K562 (cell line): ENCODE data around the gene KMT5B.

Experiments
- FOXK2 ChIP-seq, 2 experiments: fragments of 450-650 bp; IDR thresholded peaks in 1 of 2; conservative IDR thresholded peaks in 1 of 2; 2 replicates each; pipeline ENCODE4 v1.6.1; 2016; ENCODE audit warnings: low read depth in 2 of 2, mild to moderate bottlenecking in 1 of 2
- TF ChIP-seq, protein P1 (sequence below): fragments of 450-650 bp; formaldehyde crosslinking; IDR thresholded peaks from 2 replicates; pipeline ENCODE4 v1.4.0; 2022; ENCODE audit warnings: missing genetic modification characterization

DNA sequence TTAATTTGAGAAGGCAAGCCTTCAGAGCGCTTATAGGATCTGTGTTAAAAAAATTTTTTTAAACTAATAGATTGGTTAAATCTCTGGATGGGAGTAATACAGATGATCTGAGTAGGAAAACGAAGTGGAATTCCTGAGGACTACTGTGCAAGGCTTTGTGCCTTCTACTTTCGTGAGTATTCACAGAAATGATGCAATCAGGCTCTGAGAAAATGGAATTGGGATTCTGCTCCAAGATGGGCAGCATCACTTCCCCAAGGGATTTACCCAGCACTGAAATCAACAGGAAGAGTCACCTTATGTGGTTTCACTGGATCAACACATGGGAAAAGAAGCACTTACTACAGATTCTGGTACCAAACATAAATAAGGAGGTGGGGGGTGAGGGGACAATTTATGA, 12.5 kb downstream of the KMT5B start:
- TF ChIP-seq, protein P1, sequence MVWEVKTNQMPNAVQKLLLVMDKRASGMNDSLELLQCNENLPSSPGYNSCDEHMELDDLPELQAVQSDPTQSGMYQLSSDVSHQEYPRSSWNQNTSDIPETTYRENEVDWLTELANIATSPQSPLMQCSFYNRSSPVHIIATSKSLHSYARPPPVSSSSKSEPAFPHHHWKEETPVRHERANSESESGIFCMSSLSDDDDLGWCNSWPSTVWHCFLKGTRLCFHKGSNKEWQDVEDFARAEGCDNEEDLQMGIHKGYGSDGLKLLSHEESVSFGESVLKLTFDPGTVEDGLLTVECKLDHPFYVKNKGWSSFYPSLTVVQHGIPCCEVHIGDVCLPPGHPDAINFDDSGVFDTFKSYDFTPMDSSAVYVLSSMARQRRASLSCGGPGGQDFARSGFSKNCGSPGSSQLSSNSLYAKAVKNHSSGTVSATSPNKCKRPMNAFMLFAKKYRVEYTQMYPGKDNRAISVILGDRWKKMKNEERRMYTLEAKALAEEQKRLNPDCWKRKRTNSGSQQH (CRISPR knock-in tag) = no peak
- no peak for TF ChIP-seq FOXK2 (conservative IDR thresholded peaks at IDR 0.05 in 1 of 2, IDR thresholded peaks at IDR 0.05 in 1 of 2; ENCODE audit: low read depth in 2 of 2)
